SU-DHL-6 (cell line): ENCODE measurements around the gene DOK7.

Source experiments
- EZH2phosphoT487 ChIP-seq: fragments of 200-600 bp; sonication (generic), shearing (Covaris generic); conservative IDR thresholded peaks from 2 replicates; pipeline ENCODE4 v1.6.1; 2018; ENCODE audit warnings: mild to moderate bottlenecking, antibody characterized with exemption, low read length, moderate library complexity, mixed read lengths
- TF ChIP-seq, protein P1 (sequence below): fragments of 200-600 bp; sonication (generic); IDR thresholded peaks from one replicate; pipeline ENCODE4 v1.5.1; 2017; ENCODE audit warnings: antibody characterized with exemption, mild to moderate bottlenecking, low read length, moderate library complexity; ENCODE audit not compliant: insufficient read depth, poor library complexity, severe bottlenecking

DNA sequence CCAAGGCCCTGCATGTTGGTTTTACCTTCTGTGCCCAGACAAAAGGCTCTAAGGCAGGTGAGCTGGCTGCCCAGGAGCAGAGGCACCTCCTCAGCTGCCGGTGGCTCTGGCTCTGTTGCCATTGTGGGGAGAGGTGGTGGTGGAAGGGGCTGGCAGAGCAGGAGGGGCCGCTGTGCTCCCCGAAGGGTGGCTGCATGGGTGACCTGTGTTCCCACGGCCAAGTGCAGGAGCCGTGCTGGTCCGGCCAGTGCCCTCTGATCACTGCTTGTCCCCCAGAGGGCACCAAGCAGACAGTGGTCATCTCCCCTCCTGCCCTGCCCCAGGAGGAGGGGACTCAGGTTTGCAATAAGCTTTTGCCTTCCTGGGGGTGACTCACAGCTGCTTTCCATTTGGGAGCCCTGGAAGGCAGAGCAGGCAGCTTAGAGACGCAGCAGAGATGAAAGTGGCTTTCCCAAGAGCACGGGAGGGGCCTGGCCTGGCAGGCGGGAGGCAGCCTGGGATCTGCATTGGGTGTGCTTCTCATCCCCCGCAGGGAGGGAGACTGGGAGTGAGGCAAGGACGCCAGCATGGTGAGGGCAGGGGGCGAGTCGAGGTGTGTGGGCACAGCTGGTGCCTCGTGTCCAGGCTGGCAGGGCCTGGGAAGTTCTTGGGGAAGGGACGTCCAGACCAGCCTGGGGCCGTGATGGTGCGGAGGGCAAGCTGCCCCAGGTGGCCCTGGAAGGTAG lies 28.7 kb downstream of the DOK7 start:
- TF ChIP-seq, protein P1, sequence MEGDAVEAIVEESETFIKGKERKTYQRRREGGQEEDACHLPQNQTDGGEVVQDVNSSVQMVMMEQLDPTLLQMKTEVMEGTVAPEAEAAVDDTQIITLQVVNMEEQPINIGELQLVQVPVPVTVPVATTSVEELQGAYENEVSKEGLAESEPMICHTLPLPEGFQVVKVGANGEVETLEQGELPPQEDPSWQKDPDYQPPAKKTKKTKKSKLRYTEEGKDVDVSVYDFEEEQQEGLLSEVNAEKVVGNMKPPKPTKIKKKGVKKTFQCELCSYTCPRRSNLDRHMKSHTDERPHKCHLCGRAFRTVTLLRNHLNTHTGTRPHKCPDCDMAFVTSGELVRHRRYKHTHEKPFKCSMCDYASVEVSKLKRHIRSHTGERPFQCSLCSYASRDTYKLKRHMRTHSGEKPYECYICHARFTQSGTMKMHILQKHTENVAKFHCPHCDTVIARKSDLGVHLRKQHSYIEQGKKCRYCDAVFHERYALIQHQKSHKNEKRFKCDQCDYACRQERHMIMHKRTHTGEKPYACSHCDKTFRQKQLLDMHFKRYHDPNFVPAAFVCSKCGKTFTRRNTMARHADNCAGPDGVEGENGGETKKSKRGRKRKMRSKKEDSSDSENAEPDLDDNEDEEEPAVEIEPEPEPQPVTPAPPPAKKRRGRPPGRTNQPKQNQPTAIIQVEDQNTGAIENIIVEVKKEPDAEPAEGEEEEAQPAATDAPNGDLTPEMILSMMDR = no peak
- TF ChIP-seq EZH2phosphoT487 = no peak
